K562 (cell line): Measurements from ENCODE around the gene PRPH2. TPM values are rescaled to one million over a fixed set of nuclear protein-coding genes. Genes with fewer than 3 reads are reported as not detected.

Source experiments
- ARID3A ChIP-seq: IDR thresholded peaks from 2 replicates; pipeline ENCODE4 v1.6.1; 2012; ENCODE audit warnings: low read depth, low read length, improper control_type of control experiment, borderline replicate concordance
- CCNT2 ChIP-seq: IDR thresholded peaks from 2 replicates; pipeline ENCODE4 v1.6.1; 2011; ENCODE audit warnings: borderline replicate concordance, low read depth, mild to moderate bottlenecking, moderate library complexity, mixed read lengths, low read length; ENCODE audit not compliant: insufficient read length; ENCODE audit errors: extremely low read depth
- CREB3 ChIP-seq: fragments of 450-650 bp; conservative IDR thresholded peaks from 2 replicates; pipeline ENCODE4 v1.6.1; 2016; ENCODE audit warnings: missing genetic modification characterization, low read depth, mild to moderate bottlenecking, missing compliant biosample characterization, moderate library complexity
- CXXC5 ChIP-seq: fragments of 250-450 bp; sonication (Bioruptor Pico); IDR thresholded peaks from 2 replicates; pipeline ENCODE4 v1.8.0; 2022; ENCODE audit warnings: inconsistent platforms, mild to moderate bottlenecking, moderate library complexity
- GABPA ChIP-seq: fragments of 200-800 bp; sonication (Bioruptor generic); conservative IDR thresholded peaks from 2 replicates; pipeline ENCODE4 v1.6.1; 2016; ENCODE audit warnings: low read depth, missing genetic modification characterization, missing compliant biosample characterization
- HNRNPK ChIP-seq: fragments of 200-400 bp; formaldehyde crosslinking; IDR thresholded peaks from one replicate; pipeline ENCODE4 v1.6.1; 2018; ENCODE audit warnings: mild to moderate bottlenecking, low read depth, low read length; ENCODE audit not compliant: poor library complexity, severe bottlenecking
- HNRNPUL1 ChIP-seq: fragments of 200-400 bp; formaldehyde crosslinking; IDR thresholded peaks from 2 replicates; pipeline ENCODE4 v1.6.1; 2017; ENCODE audit warnings: low read length
- MAFK ChIP-seq: IDR thresholded peaks from 2 replicates; pipeline ENCODE4 v1.6.1; 2011; ENCODE audit warnings: low read length, improper control_type of control experiment
- MITF ChIP-seq: IDR thresholded peaks from 2 replicates; pipeline ENCODE4 v1.6.1; 2014; ENCODE audit warnings: antibody characterized with exemption
- NFYB ChIP-seq: IDR thresholded peaks from 2 replicates; pipeline ENCODE4 v1.6.1; 2011; ENCODE audit warnings: mild to moderate bottlenecking, moderate library complexity; ENCODE audit not compliant: insufficient read length; ENCODE audit errors: extremely low read depth
- PRMT5 ChIP-seq: sonication (generic); formaldehyde crosslinking; IDR thresholded peaks from 2 replicates; pipeline ENCODE4 v1.5.0; 2020; ENCODE audit warnings: missing genetic modification reagents
- RAD51 ChIP-seq: fragments of 450-650 bp; IDR thresholded peaks from 2 replicates; pipeline ENCODE4 v1.7.1; 2016; ENCODE audit warnings: low read depth, mild to moderate bottlenecking, borderline replicate concordance
- RCOR1 ChIP-seq, 2 experiments: IDR thresholded peaks; 2 replicates each; pipeline ENCODE4 v1.6.1; 2012; ENCODE audit warnings: low read depth in 2 of 2, low read length in 2 of 2, borderline replicate concordance in 1 of 2, improper control_type of control experiment in 1 of 2
- SIX5 ChIP-seq, 2 experiments: IDR thresholded peaks; 2 replicates each; pipeline ENCODE4 v1.6.1; 2011; ENCODE audit warnings: low read length in 2 of 2, borderline replicate concordance in 1 of 2, low read depth in 1 of 2, mild to moderate bottlenecking in 1 of 2, moderate library complexity in 1 of 2; ENCODE audit not compliant: insufficient read depth in 1 of 2
- SREBF2 ChIP-seq: sonication (generic); formaldehyde crosslinking; IDR thresholded peaks from 2 replicates; pipeline ENCODE4 v1.4.0; 2020; ENCODE audit warnings: mild to moderate bottlenecking, missing genetic modification reagents
- SRSF3 ChIP-seq: fragments of 200-400 bp; formaldehyde crosslinking; IDR thresholded peaks from 2 replicates; pipeline ENCODE4 v1.6.1; 2016; ENCODE audit warnings: mild to moderate bottlenecking, low read length, moderate library complexity; ENCODE audit not compliant: insufficient read depth
- TCF3 ChIP-seq: sonication (generic); formaldehyde crosslinking; IDR thresholded peaks from 2 replicates; pipeline ENCODE4 v1.4.0; 2020; ENCODE audit warnings: mild to moderate bottlenecking, missing genetic modification reagents
- ZNF134 ChIP-seq: fragments of 250-450 bp; sonication (Bioruptor Pico); conservative IDR thresholded peaks from 2 replicates; pipeline ENCODE4 v1.4.0; 2020
- ZNF212 ChIP-seq: fragments of 450-650 bp; formaldehyde crosslinking; IDR thresholded peaks from 2 replicates; pipeline ENCODE4 v1.4.0; 2020; ENCODE audit warnings: mild to moderate bottlenecking
- ZNF280B ChIP-seq: fragments of 250-450 bp; sonication (Bioruptor Pico); IDR thresholded peaks from 2 replicates; pipeline ENCODE4 v1.5.1; 2021; ENCODE audit warnings: mild to moderate bottlenecking
- ZNF316 ChIP-seq: fragments of 450-650 bp; IDR thresholded peaks from 2 replicates; pipeline ENCODE4 v1.6.1; 2016
- ZNF583 ChIP-seq: fragments of 250-450 bp; sonication (Bioruptor Pico); IDR thresholded peaks from 2 replicates; pipeline ENCODE4 v1.4.0; 2020
- polyA plus RNA-seq, 8 experiments: library from polyadenylated mRNA; depleted of rRNA in 4 of 8; stranded (reverse) in 5 of 8; unstranded in 3 of 8; fragments of >200 nt; fragmentation: Nextera tagmentation in 2 of 8; fragmentation: Illumina TruSeq in 1 of 8; extraction: Ambion mirVana in 2 of 8; extraction: Trizol in 1 of 8; gene quantifications; 2 replicates each; pipeline versions ENCODE4 v1.2.1 to v1.2.3, GENCODE V29; 2011 to 2014; ENCODE audit warnings: inconsistent platforms in 1 of 8, missing spikeins in 1 of 8
- total RNA-seq, 7 experiments: library from RNA; depleted of rRNA in 6 of 7; stranded (reverse); fragments of >200 nt in 6 of 7; fragmentation: Illumina TruSeq in 2 of 7; extraction: Trizol in 2 of 7; gene quantifications; 2 replicates each; pipeline versions ENCODE4 v1.2.1 to v1.2.3, GENCODE V29; 2011 to 2021; ENCODE audit warnings: low replicate concordance in 1 of 7

PRPH2 gene
- total and polyA plus RNA-seq, 9 of the 15 experiments (the other 6 are each of a cell fraction or from before 2014, with no cell fraction given) = 0.03 to 0.11 (median 0.03) TPM; not detected in 5

GRCh38 chr6:42754759-42755158, 32.4 kb upstream of the PRPH2 start (continued):
- TF ChIP-seq MITF = no peak
- TF ChIP-seq CXXC5 (CRISPR knock-in tag) = no peak
- no peak for TF ChIP-seq HNRNPK
- TF ChIP-seq RCOR1 (IDR thresholded peaks at IDR 0.05; ENCODE audit: borderline replicate concordance in 1 of 2, low read depth in 2 of 2, low read length in 2 of 2) = no peak
- no peak for TF ChIP-seq ARID3A
- no peak for TF ChIP-seq GABPA (tag)
- no peak for TF ChIP-seq ZNF134 (CRISPR knock-in tag)
- TF ChIP-seq HNRNPUL1 = no peak
- no peak for TF ChIP-seq CREB3 (tag)
- TF ChIP-seq ZNF316 = peak; percentile 99
- no peak for TF ChIP-seq ZNF280B
- TF ChIP-seq ZNF583 = no peak
- TF ChIP-seq SRSF3 = no peak
- TF ChIP-seq SREBF2 (CRISPR knock-in tag) = no peak
- peak; percentile 99 for TF ChIP-seq MAFK
- TF ChIP-seq ZNF212 (CRISPR knock-in tag) = no peak
- no peak for TF ChIP-seq CCNT2
- no peak for TF ChIP-seq SIX5 (IDR thresholded peaks at IDR 0.05; ENCODE audit: borderline replicate concordance in 1 of 2, insufficient read depth in 1 of 2, low read depth in 1 of 2, low read length in 2 of 2)
- no peak for TF ChIP-seq PRMT5 (CRISPR knock-in tag)
- no peak for TF ChIP-seq NFYB
- no peak for TF ChIP-seq TCF3 (CRISPR knock-in tag)
- TF ChIP-seq RAD51 = no peak
